HepG2 (cell line): ENCODE results near the gene SEPTIN2. TPM values are rescaled to one million over a fixed set of nuclear protein-coding genes. Genes with fewer than 3 reads are reported as not detected.

Experiments used
- ATAC-seq: fragments of 200-7000 bp; cut with Tn5 transposase; 3 replicates; pipeline ENCODE4 v1.9.1; 2020; ENCODE audit warnings: mild to moderate bottlenecking, moderate library complexity
- BruUV-seq: library from RNA; stranded (reverse); fragments of 400-500 nt; replicated peaks from 2 replicates; lab custom pipeline; 2021; lab: Mats Ljungman, UMichigan
- CTCF ChIA-PET: fragments of 300-600 bp; formaldehyde crosslinking; extraction: SDS; loops from one replicate; lab custom pipeline; 2021; ENCODE audit warnings: low total read pairs, inconsistent platforms, low intra/inter-chr PET ratio; lab: Yijun Ruan, JAX
- POLR2A ChIA-PET: fragments of 350-600 bp; sonication (Branson Sonifier 250); formaldehyde crosslinking; loops from one replicate; lab custom pipeline; 2020; ENCODE audit warnings: antibody characterized with exemption, inconsistent platforms; lab: Yijun Ruan, JAX
- DNase-seq: peaks from one replicate; pipeline ENCODE4 v3.0.0-alpha.2; 2015; ENCODE audit warnings: low spot score
- FAIRE-seq: peaks from 3 replicates; lab custom pipeline; 2011; peaks lifted over from hg19 to GRCh38; lab: Jason Lieb, UNC
- H2AFZ ChIP-seq: one replicate; pipeline ENCODE4 v1.6.1; 2011; ENCODE audit warnings: low read length, inconsistent platforms
- H3K27ac ChIP-seq: fragments of 300-600 bp; 3 replicates; pipeline ENCODE4 v1.8.0; 2011; ENCODE audit warnings: mixed run types, mild to moderate bottlenecking, mixed read lengths, low read length, inconsistent platforms; ENCODE audit not compliant: insufficient read depth; ENCODE audit errors: extremely low read length
- H3K27me3 ChIP-seq, 2 experiments: fragments of 200-600 bp in 1 of 2; 2 replicates in 1 of 2; 3 replicates in 1 of 2; pipeline versions ENCODE4 v1.6.0 to v1.8.0; 2011; ENCODE audit warnings: low read length in 2 of 2, mild to moderate bottlenecking in 2 of 2, moderate library complexity in 2 of 2, inconsistent platforms in 1 of 2; ENCODE audit not compliant: insufficient read depth in 2 of 2, control insufficient read depth in 1 of 2
- H3K36me3 ChIP-seq, 2 experiments: fragments of 200-600 bp in 1 of 2; replicated peaks in 1 of 2; 2 replicates in 1 of 2; 3 replicates in 1 of 2; pipeline versions ENCODE4 v1.5.1 to v1.8.0; 2011; ENCODE audit warnings: low read length in 2 of 2, inconsistent platforms in 1 of 2; ENCODE audit not compliant: insufficient read depth in 2 of 2, control insufficient read depth in 1 of 2
- H3K4me1 ChIP-seq: 2 replicates; pipeline ENCODE4 v1.5.1; 2012; ENCODE audit warnings: low read length, inconsistent platforms; ENCODE audit not compliant: insufficient read depth
- H3K4me2 ChIP-seq: 2 replicates; pipeline ENCODE4 v1.6.0; 2011; ENCODE audit warnings: low read depth, low read length, inconsistent platforms
- H3K4me3 ChIP-seq, 3 experiments: fragments of 200-600 bp in 1 of 3; sonication (generic), shearing (Covaris generic) in 1 of 3; replicated peaks in 1 of 3; 2 replicates each; pipeline ENCODE4 v1.5.1; 2011 to 2016; ENCODE audit warnings: low read length in 3 of 3, inconsistent platforms in 2 of 3, low read depth in 2 of 3, mild to moderate bottlenecking in 2 of 3, control low read depth in 1 of 3, mixed read lengths in 1 of 3; ENCODE audit not compliant: insufficient read depth in 1 of 3
- H3K79me2 ChIP-seq: one replicate; pipeline ENCODE4 v1.6.1; 2011; ENCODE audit warnings: low read length, inconsistent platforms; ENCODE audit not compliant: insufficient read depth
- H3K9ac ChIP-seq: 2 replicates; pipeline ENCODE4 v1.6.0; 2011; ENCODE audit warnings: mild to moderate bottlenecking, low read depth, low read length, inconsistent platforms; ENCODE audit not compliant: insufficient read depth
- H3K9me3 ChIP-seq: 2 replicates; pipeline ENCODE4 v1.5.1; 2012; ENCODE audit warnings: mild to moderate bottlenecking, low read length
- H4K20me1 ChIP-seq: 2 replicates; pipeline ENCODE4 v1.6.0; 2011; ENCODE audit warnings: inconsistent platforms, mild to moderate bottlenecking, low read length, moderate library complexity; ENCODE audit not compliant: insufficient read depth
- BORCS8-MEF2B ChIP-seq: sonication (generic); formaldehyde crosslinking; IDR thresholded peaks from 2 replicates; pipeline ENCODE4 v1.8.0; 2022; ENCODE audit warnings: mild to moderate bottlenecking, missing genetic modification reagents
- CCDC6 ChIP-seq: sonication (generic); formaldehyde crosslinking; IDR thresholded peaks from 2 replicates; pipeline ENCODE4 v1.8.1; 2022; ENCODE audit warnings: mild to moderate bottlenecking, missing genetic modification reagents, moderate library complexity
- FOXJ3 ChIP-seq: sonication (generic); formaldehyde crosslinking; IDR thresholded peaks from 2 replicates; pipeline ENCODE4 v1.4.0; 2020; ENCODE audit warnings: missing genetic modification reagents, mild to moderate bottlenecking, borderline replicate concordance
- NONO ChIP-seq, 2 experiments: fragments of 450-650 bp in 1 of 2; sonication (generic) in 1 of 2; formaldehyde crosslinking in 1 of 2; IDR thresholded peaks in 1 of 2; conservative IDR thresholded peaks in 1 of 2; 2 replicates each; pipeline versions ENCODE4 v1.6.1 to v1.8.0; 2017 to 2022; ENCODE audit warnings: mild to moderate bottlenecking in 1 of 2, missing genetic modification reagents in 1 of 2, moderate library complexity in 1 of 2
- SAP130 ChIP-seq: IDR thresholded peaks from 2 replicates; pipeline ENCODE4 v1.6.1; 2016; ENCODE audit warnings: low read depth
- XRCC5 ChIP-seq: fragments of 200-400 bp; formaldehyde crosslinking; optimal IDR thresholded peaks from 2 replicates; pipeline ENCODE3; 2017; ENCODE audit warnings: mild to moderate bottlenecking, low read length
- ZBTB14 ChIP-seq: sonication (generic); formaldehyde crosslinking; IDR thresholded peaks from 2 replicates; pipeline ENCODE4 v1.4.0; 2020; ENCODE audit warnings: missing genetic modification reagents
- ZFX ChIP-seq: sonication (generic); formaldehyde crosslinking; IDR thresholded peaks from 2 replicates; pipeline ENCODE4 v1.4.0; 2020; ENCODE audit warnings: mild to moderate bottlenecking, low read depth, missing genetic modification reagents, moderate library complexity
- ZNF598 ChIP-seq: sonication (generic); formaldehyde crosslinking; IDR thresholded peaks from 2 replicates; pipeline ENCODE4 v1.5.1; 2020; ENCODE audit warnings: mild to moderate bottlenecking, missing genetic modification reagents, borderline replicate concordance
- ZNF780A ChIP-seq: sonication (generic); formaldehyde crosslinking; IDR thresholded peaks from 2 replicates; pipeline ENCODE4 v1.8.0; 2022; ENCODE audit warnings: mild to moderate bottlenecking, missing genetic modification reagents, moderate library complexity
- WGBS: methylation state at CpG from one replicate; pipeline ENCODE4 v1.1.6; 2017; ENCODE audit warnings: low lambda C conversion rate; 5-methylcytosine and 5-hydroxymethylcytosine counted together
- in situ Hi-C: cut with HindIII; loops from 2 replicates; pipeline ENCODE4 v1.10.0; 2017; ENCODE audit warnings: low pct_unique_long_range_greater_than_20kb; ENCODE audit not compliant: extremely low pct_ligation_motif_present
- intact Hi-C: fragments of 100-400 bp; cut with micrococcal nuclease; formaldehyde crosslinking; loops from one replicate; pipeline ENCODE4 v1.10.0; 2022; ENCODE audit not compliant: unreplicated experiment
- polyA plus RNA-seq, 8 experiments: library from polyadenylated mRNA; depleted of rRNA in 3 of 8; stranded (reverse) in 7 of 8; unstranded in 1 of 8; fragments of >200 nt; fragmentation: Illumina TruSeq in 4 of 8; extraction: Trizol in 4 of 8; gene quantifications; 2 replicates each; pipeline versions ENCODE4 v1.2.1 to v1.2.3, GENCODE V29; 2011 to 2016; ENCODE audit warnings: low read depth in 4 of 8, missing spikeins in 1 of 8, mixed read lengths in 1 of 8; ENCODE audit not compliant: insufficient read depth in 1 of 8
- total RNA-seq, 5 experiments: library from RNA; depleted of rRNA; stranded (reverse); fragments of >200 nt; fragmentation: Illumina TruSeq; extraction: Trizol; gene quantifications; 2 replicates each; pipeline ENCODE4 v1.2.3, GENCODE V29; 2016; ENCODE audit warnings: low read depth in 1 of 5
- TF ChIP-seq, protein P1 (sequence below): sonication (generic); formaldehyde crosslinking; IDR thresholded peaks from 2 replicates; pipeline ENCODE4 v1.4.0; 2020; ENCODE audit warnings: missing genetic modification reagents

The SEPTIN2 gene
- total and polyA plus RNA-seq, 2 of the 13 experiments (the other 11 are each of a cell fraction or from before 2014, with no cell fraction given): 493 to 733 TPM

DNA sequence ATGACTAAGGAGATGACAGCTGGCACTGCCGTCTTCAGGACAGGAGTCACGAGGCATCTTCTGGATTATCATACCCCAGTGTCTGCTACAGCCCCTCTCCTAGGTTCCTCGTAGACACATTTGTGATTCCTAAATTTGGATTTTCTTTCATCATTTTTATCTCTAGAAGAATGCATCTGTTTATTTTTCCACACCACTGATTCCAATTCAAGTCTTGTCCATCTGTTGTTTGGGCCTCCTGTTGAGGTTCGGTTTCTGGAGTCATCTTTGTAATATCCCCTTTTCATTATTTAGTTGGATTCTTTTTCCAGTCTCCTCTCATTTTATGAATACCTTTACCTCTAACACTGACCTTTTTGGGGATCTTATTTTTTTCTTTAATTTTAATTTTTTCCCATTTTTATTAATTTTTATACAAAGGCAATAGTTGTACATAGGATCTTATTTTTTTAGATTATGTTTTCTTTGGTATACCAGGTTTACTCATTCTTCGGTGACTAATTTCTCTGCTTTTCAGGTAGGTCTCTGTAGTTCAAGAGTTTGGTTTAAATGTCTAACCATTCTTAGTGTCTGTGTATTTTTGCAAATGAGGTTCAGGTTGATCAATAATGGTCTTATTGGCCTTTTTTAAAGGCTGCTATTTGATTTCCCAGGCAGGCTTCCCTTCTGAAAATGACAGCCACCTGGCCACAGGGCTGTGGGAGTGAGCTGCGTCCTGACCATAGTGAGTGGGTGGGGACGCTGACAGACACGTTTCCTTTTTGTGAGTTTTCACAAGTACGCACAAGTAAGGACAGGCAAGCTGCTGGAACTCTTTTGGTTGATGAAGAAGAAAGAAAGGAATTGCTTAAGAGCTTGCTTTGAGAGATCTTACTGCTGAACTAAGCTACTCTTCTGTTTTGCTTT, 74.8 kb downstream of the SEPTIN2 start:
- H3K4me1 ChIP-seq: no peaks in the 10 kb centered on the region
- H3K27me3 ChIP-seq: no peaks in the 10 kb centered on the region
- ChIA-PET POLR2A (no interaction called here), CTCF (no interaction called here)
- FAIRE-seq (no peak), DNase-seq (no peak), ATAC-seq (no peak)
- H4K20me1 ChIP-seq: no peaks in the 10 kb centered on the region; the same call in 1 of the 2 replicates
- in situ Hi-C loops: no loop called here
- TF ChIP-seq BORCS8-MEF2B (CRISPR knock-in tag) (no peak), CCDC6 (CRISPR knock-in tag) (no peak)
- no peak overlapping the region for H3K9ac ChIP-seq
- intact Hi-C loops: no loop called here
- H3K4me2 ChIP-seq: no peak overlapping the region
- WGBS: 96% methylated on average over 9 of the region's 9 CpGs
- no peak overlapping the region for H3K27ac ChIP-seq
- H3K79me2 ChIP-seq: peaks cover 6% of the 10 kb centered on the region
- no TSS peak for BruUV-seq
- no peak overlapping the region for H2AFZ ChIP-seq
- no peaks in the 10 kb centered on the region for H3K9me3 ChIP-seq
- peaks cover 9 to 19% of the 10 kb centered on the region in 2 experiments; a peak in 4 of 5 replicates for H3K36me3 ChIP-seq
- H3K4me3 ChIP-seq: no peak overlapping the region

DNA sequence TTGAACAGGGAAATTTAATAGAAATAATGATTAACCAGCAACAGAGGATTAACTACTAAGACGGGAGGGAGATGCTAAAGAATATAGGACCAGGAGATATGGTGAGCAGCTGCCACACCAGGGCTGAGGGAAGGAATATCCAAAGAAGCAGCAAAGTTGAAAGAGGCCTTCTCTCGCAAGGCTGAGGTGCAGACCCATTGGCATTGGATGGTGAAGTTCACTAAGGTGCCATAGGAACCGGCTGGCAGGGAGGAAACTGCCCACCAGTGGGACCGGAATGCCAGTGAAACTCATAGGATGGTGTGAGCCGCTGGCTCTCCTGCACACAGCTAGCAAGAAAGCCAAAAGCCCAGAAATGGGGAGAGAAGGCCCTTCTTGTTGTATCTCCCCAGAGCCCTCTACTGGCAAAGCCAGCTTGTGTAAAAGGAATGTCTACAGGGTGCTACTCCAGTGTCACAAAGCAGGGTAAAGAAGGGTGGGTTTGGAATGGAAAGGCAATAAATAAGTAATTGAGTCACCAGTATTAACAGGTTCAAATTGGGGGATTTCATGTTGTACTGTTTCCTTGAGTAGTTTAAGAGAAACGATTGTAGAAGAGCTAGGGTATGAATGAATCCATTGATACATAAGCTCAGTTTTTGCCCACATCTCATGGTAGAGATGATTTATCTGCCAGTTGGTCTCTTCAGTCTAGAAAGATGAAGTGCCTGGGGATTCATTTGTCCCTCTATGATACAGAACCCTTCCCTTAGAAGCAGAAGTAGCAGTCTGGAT, 76.4 kb downstream of the SEPTIN2 start:
- FAIRE-seq: peak; percentile 78
- H3K27me3 ChIP-seq: no peaks in the 10 kb centered on the region
- no peak overlapping the region for H3K9ac ChIP-seq
- H3K4me2 ChIP-seq: no peak overlapping the region
- H3K4me3 ChIP-seq: no peak overlapping the region
- ChIA-PET POLR2A (interaction anchor here (1.0 to 1.9 kb wide), 3 partner anchors 33 to 78 kb away, joined by 3 to 6 read pairs (median 5); partner anchors contain the start of gene FARP2), CTCF (interaction anchor here (1.2 kb wide), 1 partner anchor 33 kb away, joined by 3 read pairs; no protein-coding TSS in a partner anchor)
- peaks cover 9 to 20% of the 10 kb centered on the region in 2 experiments; a peak in 4 of 5 replicates for H3K36me3 ChIP-seq
- H3K79me2 ChIP-seq: peaks cover 4% of the 10 kb centered on the region
- no peaks in the 10 kb centered on the region; the same call in 1 of the 2 replicates for H4K20me1 ChIP-seq
- no peaks in the 10 kb centered on the region for H3K4me1 ChIP-seq
- peak; percentile 73 for DNase-seq
- no peaks in the 10 kb centered on the region for H3K9me3 ChIP-seq
- in situ Hi-C loops: no loop called here
- 76% methylated on average over 6 of the region's 6 CpGs for WGBS
- no peak overlapping the region for H2AFZ ChIP-seq
- H3K27ac ChIP-seq: no peak overlapping the region
- intact Hi-C loops: loop anchor here (2.0 kb wide), 1 partner anchor 33 kb away; no protein-coding TSS in a partner anchor
- no TSS peak for BruUV-seq
- ATAC-seq: peak; percentile 99
- TF ChIP-seq FOXJ3 (peak; percentile 48; the same call in 1 of the 2 replicates), NONO (IDR thresholded peaks at IDR 0.05) (no peak), NONO (CRISPR knock-in tag; conservative IDR thresholded peaks at IDR 0.05) (no peak), SAP130 (CRISPR knock-in tag) (peak; percentile 26; the same call in 1 of the 2 replicates), ZNF780A (no peak), ZBTB14 (CRISPR knock-in tag) (no peak), ZNF598 (0 out of 2 replicates have a peak, but pooled peaks have one; percentile 30), ZFX (CRISPR knock-in tag) (peak; percentile 42), XRCC5 (peak; percentile 80)
- TF ChIP-seq, protein P1, sequence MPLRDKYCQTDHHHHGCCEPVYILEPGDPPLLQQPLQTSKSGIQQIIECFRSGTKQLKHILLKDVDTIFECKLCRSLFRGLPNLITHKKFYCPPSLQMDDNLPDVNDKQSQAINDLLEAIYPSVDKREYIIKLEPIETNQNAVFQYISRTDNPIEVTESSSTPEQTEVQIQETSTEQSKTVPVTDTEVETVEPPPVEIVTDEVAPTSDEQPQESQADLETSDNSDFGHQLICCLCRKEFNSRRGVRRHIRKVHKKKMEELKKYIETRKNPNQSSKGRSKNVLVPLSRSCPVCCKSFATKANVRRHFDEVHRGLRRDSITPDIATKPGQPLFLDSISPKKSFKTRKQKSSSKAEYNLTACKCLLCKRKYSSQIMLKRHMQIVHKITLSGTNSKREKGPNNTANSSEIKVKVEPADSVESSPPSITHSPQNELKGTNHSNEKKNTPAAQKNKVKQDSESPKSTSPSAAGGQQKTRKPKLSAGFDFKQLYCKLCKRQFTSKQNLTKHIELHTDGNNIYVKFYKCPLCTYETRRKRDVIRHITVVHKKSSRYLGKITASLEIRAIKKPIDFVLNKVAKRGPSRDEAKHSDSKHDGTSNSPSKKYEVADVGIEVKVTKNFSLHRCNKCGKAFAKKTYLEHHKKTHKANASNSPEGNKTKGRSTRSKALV (CRISPR knock-in tag): 0 out of 2 replicates have a peak, but pooled peaks have one; percentile 34
